RWPE2 (cell line): ENCODE data around the gene RASGRF1.

ENCODE experiments used
- ATAC-seq: fragments of 200-7000 bp; cut with Tn5 transposase; 3 replicates; pipeline ENCODE4 v1.9.1; 2021; ENCODE audit warnings: low read depth
- DNase-seq: peaks from one replicate; pipeline ENCODE4 v3.0.0-alpha.2; 2020; ENCODE audit warnings: low spot score
- H3K27ac ChIP-seq: fragments of 450-650 bp; 2 replicates; pipeline ENCODE4 v1.5.1; 2017; ENCODE audit warnings: mild to moderate bottlenecking; ENCODE audit not compliant: poor library complexity, severe bottlenecking
- H3K27me3 ChIP-seq: fragments of 250-450 bp; sonication (Bioruptor Pico); 2 replicates; pipeline ENCODE4 v1.5.1; 2021; ENCODE audit warnings: mild to moderate bottlenecking, moderate library complexity; ENCODE audit not compliant: insufficient read depth, poor library complexity, severe bottlenecking
- H3K36me3 ChIP-seq: fragments of 250-450 bp; sonication (Bioruptor Pico); 2 replicates; pipeline ENCODE4 v1.5.1; 2020; ENCODE audit warnings: low read depth, mild to moderate bottlenecking, moderate library complexity
- H3K4me1 ChIP-seq: fragments of 250-450 bp; sonication (Bioruptor Pico); 2 replicates; pipeline ENCODE4 v1.5.1; 2021; ENCODE audit warnings: mild to moderate bottlenecking, moderate library complexity; ENCODE audit not compliant: insufficient read depth, poor library complexity, severe bottlenecking
- H3K4me3 ChIP-seq: fragments of 250-450 bp; sonication (Bioruptor Pico); 2 replicates; pipeline ENCODE4 v1.5.1; 2021; ENCODE audit warnings: mild to moderate bottlenecking, moderate library complexity; ENCODE audit not compliant: severe bottlenecking
- H3K9me3 ChIP-seq: fragments of 250-450 bp; sonication (Bioruptor Pico); 2 replicates; pipeline ENCODE4 v1.5.1; 2021; ENCODE audit warnings: mild to moderate bottlenecking, moderate library complexity; ENCODE audit not compliant: severe bottlenecking
- CTCF ChIP-seq: fragments of 450-650 bp; IDR thresholded peaks from one replicate; pipeline ENCODE4 v1.5.1; 2017; ENCODE audit warnings: mild to moderate bottlenecking, moderate library complexity; ENCODE audit not compliant: poor library complexity, severe bottlenecking

The RASGRF1 gene

DNA sequence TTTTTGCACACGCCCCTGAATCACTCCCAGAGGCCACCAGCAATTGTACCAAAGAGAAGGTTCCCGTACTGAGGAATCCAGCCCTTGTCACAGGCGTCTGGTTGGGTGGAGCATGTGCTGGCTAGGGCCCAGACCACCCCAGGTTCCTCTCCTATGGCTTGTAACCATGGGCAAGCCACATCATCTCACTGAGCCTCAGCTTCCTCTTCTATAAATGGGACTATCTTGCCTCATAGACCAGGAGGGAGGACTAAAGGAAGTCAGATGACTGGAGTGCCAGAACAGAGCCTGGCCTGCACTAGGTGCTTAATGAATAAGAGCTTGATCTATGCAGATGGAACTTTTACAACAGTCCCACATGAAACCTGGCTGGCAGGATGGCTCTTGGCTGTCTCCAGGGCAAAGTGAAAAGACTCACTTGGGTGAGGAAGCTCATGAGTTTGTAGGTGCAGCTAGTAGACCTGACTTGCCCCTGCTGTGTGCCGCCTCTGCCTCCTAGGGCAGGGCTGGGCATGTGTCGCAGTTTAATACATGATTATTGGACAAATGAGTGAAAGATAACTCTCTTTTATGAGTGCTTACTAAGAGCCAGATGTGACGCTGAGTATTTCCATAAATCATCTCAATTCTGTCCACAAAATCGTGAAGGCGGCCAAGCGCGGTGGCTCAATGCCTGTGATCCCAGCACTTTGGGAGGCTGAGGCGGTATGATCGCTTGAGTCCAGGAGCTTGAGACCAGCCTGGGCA lies 175.1 kb downstream of the RASGRF1 start:
- Histone ChIP-seq H3K27ac (peak overlapping the region; percentile 3), H3K36me3 (peaks cover 74% of the 10 kb centered on the region), H3K4me3 (no peak overlapping the region), H3K9me3 (no peaks in the 10 kb centered on the region), H3K27me3 (no peaks in the 10 kb centered on the region), H3K4me1 (peaks cover 9% of the 10 kb centered on the region)
- no peak for TF ChIP-seq CTCF
- ATAC-seq (peak; percentile 40; the same call in 2 of the 3 replicates), DNase-seq (no peak)

DNA sequence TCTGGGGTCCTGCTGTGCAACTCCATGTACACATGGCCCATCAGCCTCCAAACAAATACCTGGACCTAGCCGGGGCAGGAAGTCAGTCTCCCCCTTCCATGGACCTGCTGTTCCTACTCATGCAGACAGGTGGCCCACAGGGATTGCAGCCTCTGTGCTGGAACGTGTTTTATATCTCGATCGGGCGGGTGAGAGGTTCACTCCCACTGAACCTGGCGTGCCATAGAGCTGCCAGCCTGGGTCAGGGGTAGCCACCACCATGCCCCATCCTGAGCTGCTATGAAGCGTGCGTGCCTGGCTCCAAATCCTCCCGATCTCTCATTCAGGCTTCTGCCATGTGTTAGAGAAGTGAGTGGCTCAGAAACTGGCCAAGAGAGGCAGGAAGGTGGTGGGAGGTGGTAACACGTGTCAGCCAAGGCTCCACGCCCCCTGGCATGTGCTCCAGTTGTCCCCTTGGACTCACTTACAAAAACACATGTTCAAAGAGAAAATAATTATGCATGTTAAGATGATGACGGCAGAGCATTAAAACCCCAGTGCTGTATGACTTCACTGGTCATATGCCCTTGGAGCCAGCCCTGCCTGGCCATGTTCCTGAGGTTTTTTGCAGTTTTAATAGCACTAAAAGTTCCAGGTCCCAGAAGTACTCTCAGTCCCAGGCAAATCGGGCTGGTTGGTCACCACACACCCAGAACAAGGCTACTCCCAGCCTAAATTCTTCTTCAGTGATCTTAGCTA lies 176.4 kb downstream of the RASGRF1 start:
- peak; percentile 58 for ATAC-seq
- peak; percentile 70 for DNase-seq
- Histone ChIP-seq H3K4me1 (peaks cover 9% of the 10 kb centered on the region), H3K27ac (no peak overlapping the region), H3K27me3 (no peaks in the 10 kb centered on the region), H3K4me3 (no peak overlapping the region), H3K36me3 (peaks cover 75% of the 10 kb centered on the region), H3K9me3 (no peaks in the 10 kb centered on the region)
- TF ChIP-seq CTCF = peak; percentile 79

GRCh38 chr15:78913012-78913411 lies 177.6 kb downstream of the RASGRF1 start:
- Histone ChIP-seq H3K27ac (no peak overlapping the region), H3K27me3 (no peaks in the 10 kb centered on the region), H3K9me3 (no peaks in the 10 kb centered on the region), H3K36me3 (peaks cover 77% of the 10 kb centered on the region), H3K4me1 (peaks cover 9% of the 10 kb centered on the region), H3K4me3 (no peak overlapping the region)
- ATAC-seq (no peak), DNase-seq (no peak)
- TF ChIP-seq CTCF = no peak

- DNase-seq = no peak
- peaks cover 76% of the 10 kb centered on the region for H3K36me3 ChIP-seq
- H3K9me3 ChIP-seq = no peaks in the 10 kb centered on the region
- no peaks in the 10 kb centered on the region for H3K27me3 ChIP-seq
- no peak overlapping the region for H3K4me3 ChIP-seq
- peaks cover 9% of the 10 kb centered on the region for H3K4me1 ChIP-seq
- ATAC-seq = no peak
- TF ChIP-seq CTCF = no peak
- no peak overlapping the region for H3K27ac ChIP-seq
Measured at GRCh38 chr15:78912316-78912715, 178.3 kb downstream of the RASGRF1 start.
